H1 (cell line): ENCODE results near the gene LCT. TPM values are rescaled to one million over a fixed set of nuclear protein-coding genes. Genes with fewer than 3 reads are reported as not detected.

Experiments used
- CBX8 ChIP-seq: fragments of 300-800, 300-1000 bp; sonication (generic); IDR thresholded peaks from 2 replicates; pipeline ENCODE4 v1.7.1; 2016; ENCODE audit warnings: low read depth, low read length, borderline replicate concordance
- KDM1A ChIP-seq: fragments of 200-600, 300-600 bp; sonication (generic); IDR thresholded peaks from 2 replicates; pipeline ENCODE4 v1.7.1; 2016; ENCODE audit warnings: mild to moderate bottlenecking, low read length, borderline replicate concordance
- NANOG ChIP-seq: IDR thresholded peaks from 2 replicates; pipeline ENCODE4 v1.6.1; 2011; ENCODE audit warnings: low read length, low read depth, mild to moderate bottlenecking, inconsistent platforms; ENCODE audit not compliant: insufficient read depth, poor library complexity, severe bottlenecking
- polyA plus RNA-seq, 7 experiments: library from polyadenylated mRNA; depleted of rRNA in 3 of 7; stranded (reverse) in 5 of 7; unstranded in 2 of 7; fragments of >200 nt in 5 of 7; fragments of 200-250 nt in 2 of 7; gene quantifications; 1 replicate in 5 of 7; 2 replicates in 1 of 7; 4 replicates in 1 of 7; pipeline versions ENCODE4 v1.2.1 to v1.2.3, GENCODE V29; 2011 to 2013; ENCODE audit warnings: missing spikeins in 2 of 7, mixed read lengths in 2 of 7
- total RNA-seq: library from RNA; stranded (reverse); fragmentation: NEBNext Ultra II Directional; extraction: Animal tissue kit (Norgen Biotek cat#: 25700); gene quantifications from 2 replicates; pipeline ENCODE4 v1.2.1, GENCODE V29; 2021

LCT gene
- total and polyA plus RNA-seq, 2 of the 8 experiments (the other 6 are each of a cell fraction or from before 2014, with no cell fraction given): 0.06 TPM; not detected in 1

DNA sequence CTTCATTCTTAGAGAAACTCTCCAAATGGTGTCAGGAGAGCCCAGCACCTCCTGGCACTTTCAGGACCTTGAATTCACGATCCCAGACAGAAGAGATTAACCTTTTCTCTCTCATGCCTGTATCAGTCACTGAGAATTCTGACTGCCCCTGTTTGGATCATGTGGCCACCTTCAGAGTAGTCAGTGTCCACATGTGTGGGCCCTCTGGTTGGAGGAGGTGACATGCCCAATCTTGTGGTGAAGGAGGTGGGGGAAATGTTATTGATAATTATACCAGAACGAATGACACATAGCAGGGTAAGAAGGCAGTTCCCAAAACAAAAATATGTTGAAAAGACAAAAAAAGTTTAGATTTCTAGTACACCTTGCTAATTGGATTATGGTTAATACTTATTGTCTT, 63.7 kb downstream of the LCT start (continued):
- TF ChIP-seq NANOG: no peak
- TF ChIP-seq CBX8: no peak
- no peak for TF ChIP-seq KDM1A
